SKM-1 (cell line): ENCODE results near the gene ZNF333.
"Not testable (repeated sequence)": the region's sequence is repeated elsewhere in the genome, so short reads cannot be mapped to it uniquely, and the experiment has no call there.

ENCODE experiments used
- DNase-seq: peaks from one replicate; lab custom pipeline; 2025; ENCODE audit not compliant: unreplicated experiment; lab: John Stamatoyannopoulos, UW

The ZNF333 gene

DNA sequence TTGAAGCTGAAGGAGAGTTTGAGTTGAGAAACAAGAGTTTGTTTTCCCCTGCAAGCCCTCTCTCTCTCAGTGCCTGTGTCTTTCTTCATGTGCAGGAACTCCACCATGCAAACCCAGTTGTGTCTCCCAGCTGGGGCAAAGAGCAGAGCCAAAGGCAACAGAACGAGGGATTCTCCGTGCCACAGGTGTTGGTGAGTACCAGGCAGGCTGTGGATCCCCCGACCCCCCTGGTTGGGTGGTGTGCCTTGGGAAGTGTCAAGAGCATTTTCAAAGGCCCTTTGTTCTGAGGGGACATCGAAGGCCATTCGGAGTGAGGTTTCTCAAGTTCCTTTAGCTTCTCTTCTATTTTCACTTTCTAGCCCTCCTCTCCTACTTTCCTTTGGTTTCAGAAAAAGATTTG is 5.6 kb downstream of the ZNF333 start:
- no peak for DNase-seq

DNA sequence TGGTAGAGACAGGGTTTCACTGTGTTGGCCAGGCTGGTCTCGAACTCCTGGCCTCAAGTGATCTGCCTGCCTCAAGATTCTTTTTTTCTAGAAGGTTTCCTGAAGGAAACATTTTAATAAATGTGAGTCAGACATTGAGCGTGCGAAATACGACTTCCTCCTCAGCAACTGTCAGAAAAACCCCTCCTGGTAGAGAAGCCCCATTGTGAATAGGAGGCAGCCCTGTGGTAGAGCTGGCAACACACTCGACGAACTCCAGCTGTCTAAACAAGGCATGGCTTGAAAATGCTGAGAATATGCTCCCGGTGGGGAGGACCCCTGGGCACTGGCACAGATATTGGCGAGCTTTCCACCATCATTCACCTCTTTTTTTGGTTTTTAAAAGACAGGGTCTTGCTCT is 9.8 kb downstream of the ZNF333 start:
- DNase-seq: no peak

GRCh38 chr19:14700711-14701375 is 11.0 kb downstream of the ZNF333 start:
- DNase-seq: no peak

DNA sequence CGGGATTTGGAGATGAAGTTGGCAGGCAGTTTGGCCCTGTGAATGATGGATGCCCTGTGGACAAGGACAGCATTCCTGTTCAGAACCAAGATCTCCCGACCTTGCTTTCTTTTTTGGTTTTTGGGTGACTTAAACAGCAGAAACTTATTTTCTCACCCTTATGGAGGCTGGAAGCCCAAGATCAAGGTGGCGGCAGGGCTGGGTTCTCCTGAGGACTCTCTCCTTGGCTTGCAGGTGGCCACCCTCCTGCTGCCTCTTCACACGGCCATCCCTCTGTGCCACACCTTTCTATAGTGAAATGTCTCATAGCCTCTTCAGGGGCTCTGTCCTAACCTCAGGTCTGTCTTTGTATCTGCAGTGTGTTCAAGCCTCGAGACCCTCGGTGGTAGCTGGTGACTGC is 14.0 kb downstream of the ZNF333 start:
- DNase-seq: no peak

DNA sequence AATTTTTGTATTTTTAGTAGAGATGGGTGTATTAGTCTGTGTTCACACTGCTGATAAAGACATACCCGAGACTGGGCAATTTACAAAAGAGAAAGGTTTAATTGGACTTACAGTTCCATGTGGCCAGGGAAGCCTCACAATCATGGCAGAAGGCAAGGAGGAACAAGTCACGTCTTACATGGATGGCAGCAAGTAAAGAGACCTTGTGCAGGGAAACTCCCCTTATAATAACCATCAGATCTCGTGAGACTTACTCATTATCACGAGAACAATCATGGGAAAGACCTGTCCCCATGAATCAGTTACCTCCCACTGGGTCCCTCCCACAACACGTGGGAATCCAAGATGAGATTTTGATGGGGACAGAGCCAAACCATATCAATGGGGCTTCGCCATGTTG is 14.6 kb downstream of the ZNF333 start:
- DNase-seq: no peak

DNA sequence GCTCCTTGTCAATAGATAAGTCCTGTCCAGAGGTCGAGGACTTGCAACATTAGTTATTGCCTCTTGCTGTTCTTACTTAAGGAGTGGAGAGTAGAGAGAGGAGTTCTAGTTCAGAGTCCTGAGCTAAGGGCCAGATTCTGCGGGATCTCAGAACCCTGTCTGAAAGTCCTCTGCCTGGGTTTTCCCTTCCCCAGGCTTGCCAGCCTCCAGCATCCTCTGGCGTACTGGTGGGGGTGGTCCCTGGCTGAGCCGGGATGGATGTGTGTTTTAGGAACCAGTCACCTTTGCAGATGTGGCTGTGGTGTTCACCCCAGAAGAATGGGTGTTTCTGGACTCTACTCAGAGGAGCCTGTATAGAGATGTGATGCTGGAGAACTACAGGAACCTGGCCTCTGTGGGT is 26.0 kb downstream of the ZNF333 start:
- no peak for DNase-seq

DNA sequence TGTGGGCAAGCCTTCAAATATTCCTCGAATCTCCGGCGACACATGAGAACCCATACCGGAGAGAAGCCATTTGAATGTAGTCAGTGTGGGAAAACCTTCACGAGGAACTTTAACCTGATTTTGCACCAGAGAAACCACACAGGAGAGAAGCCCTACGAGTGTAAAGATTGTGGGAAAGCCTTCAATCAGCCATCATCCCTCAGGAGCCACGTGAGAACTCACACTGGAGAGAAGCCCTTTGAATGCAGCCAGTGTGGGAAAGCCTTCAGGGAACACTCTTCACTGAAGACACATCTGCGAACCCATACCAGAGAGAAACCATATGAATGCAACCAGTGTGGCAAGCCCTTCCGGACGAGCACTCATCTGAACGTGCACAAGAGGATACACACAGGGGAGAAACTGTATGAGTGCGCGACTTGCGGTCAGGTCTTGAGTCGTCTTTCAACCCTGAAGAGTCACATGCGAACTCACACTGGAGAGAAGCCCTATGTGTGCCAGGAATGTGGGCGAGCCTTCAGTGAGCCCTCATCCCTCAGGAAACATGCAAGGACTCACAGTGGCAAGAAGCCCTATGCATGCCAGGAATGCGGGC is 28.8 kb downstream of the ZNF333 start:
- DNase-seq: no peak

- DNase-seq: no peak
Measured at GRCh38 chr19:14719162-14719561, 29.3 kb downstream of the ZNF333 start.

DNA sequence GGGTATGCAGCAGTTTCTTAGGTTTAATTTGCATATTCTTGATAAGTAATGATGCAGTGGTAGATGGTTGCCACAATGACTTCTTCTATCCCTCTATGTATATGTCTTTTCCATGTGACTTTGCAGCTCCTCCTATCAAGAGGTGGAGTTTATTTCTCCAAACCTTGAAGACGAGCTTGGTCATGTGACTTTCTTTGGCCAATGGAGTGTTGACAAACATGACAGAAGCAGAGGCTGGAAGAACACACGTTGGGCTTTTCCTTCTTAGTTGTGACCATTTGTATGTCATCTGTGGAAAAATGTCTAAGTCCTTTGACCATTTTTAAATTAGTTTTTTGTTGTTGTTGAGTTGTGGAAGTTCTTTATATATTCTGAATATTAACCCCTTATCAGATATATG is 32.3 kb downstream of the ZNF333 start:
- no peak for DNase-seq

GRCh38 chr19:14728595-14728994 is 38.7 kb downstream of the ZNF333 start:
- no peak for DNase-seq

DNA sequence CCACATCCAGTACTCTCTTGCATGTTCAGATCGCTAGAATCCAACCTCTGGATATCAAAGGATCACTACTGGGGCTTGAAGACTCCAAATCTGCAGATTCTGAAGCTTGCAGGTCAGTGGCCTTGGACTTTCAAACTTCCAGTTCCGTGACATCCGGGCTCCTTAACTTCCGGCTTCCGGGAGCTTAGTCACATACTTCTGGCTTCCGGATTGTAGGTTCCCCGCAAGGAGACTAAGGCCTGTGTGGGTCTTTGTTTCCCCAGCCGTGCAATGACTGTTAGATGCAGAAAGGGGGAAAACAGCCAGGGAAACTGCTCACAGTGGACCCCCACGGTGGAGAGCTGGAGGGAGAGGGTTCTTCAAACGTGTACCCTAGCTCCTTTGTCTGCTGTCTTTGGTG is 41.4 kb downstream of the ZNF333 start:
- DNase-seq: no peak

DNA sequence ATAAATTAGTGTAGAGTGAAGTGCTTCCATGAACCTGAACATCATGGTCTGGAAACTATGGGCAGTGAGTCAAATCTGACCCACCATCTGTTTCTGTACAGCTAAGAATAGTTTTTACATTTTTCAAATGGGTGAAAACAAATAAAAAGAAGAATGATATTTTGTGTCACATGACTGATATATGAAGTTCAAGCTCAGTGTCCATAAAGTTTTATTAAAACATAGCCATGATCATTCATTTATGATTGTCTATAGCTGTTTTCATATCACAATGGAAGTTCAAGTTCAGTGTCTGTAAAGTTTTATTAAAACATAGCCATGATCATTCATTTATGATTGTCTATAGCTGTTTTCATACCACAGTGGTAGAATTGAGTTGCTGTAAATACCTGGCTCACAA is 42.7 kb downstream of the ZNF333 start:
- DNase-seq: no peak

DNA sequence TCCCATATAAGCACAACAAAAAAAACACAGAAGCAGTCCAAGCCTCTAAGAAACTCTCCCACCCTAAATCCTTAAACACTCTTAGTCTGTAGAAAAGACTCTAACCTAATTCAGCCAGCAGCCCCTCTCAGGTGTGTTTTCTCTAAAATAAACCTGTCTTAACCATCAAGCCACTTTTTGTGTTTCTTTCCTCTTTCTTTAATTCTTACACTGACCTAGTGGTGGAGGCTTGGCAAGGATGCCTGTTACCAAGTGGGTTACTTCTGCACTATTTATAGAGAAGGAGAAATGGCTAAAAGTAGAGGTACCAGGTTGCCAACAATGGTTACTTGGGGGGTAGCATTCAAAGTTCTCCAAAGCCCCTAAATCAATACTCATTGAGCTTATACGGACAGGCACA is 43.7 kb downstream of the ZNF333 start:
- DNase-seq: no peak

DNA sequence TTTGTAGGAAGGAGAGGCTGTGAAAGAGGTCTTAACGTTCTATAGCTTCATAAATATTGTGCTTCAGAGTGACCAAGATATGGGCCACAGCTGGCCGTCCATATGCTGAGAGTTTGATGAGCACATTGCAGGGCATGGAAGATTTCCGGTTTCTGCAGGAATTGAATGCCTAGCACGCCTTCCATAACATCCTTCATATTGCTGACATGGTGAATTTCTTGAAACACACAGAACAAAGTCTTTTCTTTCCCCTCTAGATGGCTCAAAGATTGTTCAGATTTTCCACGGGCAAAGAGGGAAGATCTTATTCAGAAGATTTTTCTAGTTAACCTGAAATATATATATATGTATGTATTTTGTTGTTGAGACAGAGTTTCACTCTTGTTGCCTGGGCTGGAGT is 46.1 kb downstream of the ZNF333 start:
- no peak for DNase-seq

DNA sequence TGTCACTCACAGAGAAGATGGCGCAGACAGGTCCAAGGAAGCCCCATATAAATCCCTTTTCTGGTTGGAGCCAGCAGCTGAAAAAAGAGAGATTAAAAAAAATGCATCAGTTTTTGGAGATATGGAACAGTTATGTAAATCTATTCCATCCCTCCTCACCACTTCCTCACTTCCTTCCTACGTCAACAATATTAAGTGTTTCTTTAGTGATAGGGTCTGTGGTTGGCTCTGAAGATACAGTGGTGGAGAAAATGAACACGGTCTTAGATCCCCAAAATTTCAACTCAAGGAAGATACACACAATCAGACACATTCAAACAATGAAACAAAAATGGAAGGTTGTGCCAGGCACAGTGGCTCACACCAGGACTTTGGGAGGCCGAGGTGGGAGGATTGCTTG is 57.0 kb downstream of the ZNF333 start:
- no peak for DNase-seq

- no peak for DNase-seq
Measured at GRCh38 chr19:14748601-14749000, 58.8 kb downstream of the ZNF333 start.

DNA sequence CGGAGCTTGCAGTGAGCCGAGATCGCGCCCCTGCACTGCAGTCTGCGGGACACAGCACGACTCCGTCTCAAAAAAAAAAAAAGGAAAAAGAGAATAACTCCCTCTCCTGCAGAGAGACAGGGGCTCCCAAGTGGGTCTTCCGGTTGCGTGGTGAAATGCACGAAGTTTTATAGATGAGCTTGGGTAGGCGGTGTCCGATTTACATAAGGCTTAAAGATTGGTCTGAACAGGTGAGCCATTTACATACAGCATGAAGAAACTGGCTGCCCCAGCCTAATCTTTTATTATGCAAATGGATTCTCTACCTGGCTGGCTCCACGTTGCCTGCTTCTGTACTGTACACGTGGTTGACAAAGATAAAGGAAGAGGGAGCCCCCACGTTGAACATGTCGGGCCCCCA is 69.0 kb downstream of the ZNF333 start:
- no peak for DNase-seq

GRCh38 chr19:14761607-14762006 is 71.8 kb downstream of the ZNF333 start:
- DNase-seq: no peak

- DNase-seq: no peak
Measured at GRCh38 chr19:14762111-14762510, 72.3 kb downstream of the ZNF333 start.

DNA sequence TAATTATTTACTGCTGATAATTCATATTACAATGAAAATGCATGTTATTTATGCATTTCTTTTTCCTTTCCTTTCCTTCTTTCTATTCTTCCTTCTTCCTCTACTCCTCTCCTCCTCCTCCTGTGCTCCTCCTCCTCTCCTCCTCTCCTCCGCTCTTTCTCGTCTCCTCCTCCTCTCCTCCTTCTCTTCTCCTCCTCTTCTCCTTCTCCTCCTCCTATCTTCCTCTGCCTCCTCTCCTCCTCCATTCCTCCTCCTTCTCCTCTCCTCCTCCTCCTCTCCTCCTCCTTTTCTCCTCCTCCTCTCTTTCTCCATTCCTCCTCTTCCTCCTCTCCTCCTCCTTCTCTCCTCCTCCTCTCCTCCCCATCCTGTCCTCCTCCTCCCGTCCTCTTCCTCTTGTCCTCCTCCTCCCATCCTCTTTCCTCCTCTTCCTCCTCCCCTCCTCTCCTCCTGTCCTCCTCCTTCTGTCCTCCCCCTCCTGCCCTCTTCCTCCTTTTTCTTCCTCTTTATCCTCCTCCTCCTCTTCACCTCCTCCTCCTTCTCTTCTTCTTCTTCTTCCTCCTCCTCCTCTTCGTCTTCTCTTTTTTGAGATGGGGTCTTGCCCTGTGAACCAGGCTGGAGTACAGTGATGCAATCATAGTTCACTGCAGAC is 73.8 kb downstream of the ZNF333 start:
- no peak for DNase-seq

GRCh38 chr19:14764401-14764800 is 74.6 kb downstream of the ZNF333 start:
- no peak for DNase-seq

DNA sequence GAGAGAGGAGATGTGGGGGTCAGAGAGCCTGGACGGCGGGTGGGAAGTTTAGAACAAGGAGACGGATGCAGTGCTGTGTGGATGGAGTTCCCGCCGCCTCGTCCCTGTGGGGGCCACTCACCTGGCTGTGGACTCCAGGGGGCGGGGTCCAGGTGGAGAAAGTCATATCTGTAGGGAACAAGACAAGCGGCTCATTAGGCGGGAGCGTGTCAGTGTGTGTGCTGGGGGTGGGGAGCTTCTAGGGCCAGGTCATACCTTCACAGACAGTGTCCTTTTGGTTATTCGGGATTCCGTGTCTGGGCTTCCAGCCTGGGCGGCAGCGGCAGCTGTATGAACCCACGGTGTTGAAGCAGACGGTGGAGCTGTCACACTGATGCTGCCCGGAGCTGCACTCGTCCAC is 75.6 kb downstream of the ZNF333 start:
- not testable (repeated sequence) for DNase-seq

DNA sequence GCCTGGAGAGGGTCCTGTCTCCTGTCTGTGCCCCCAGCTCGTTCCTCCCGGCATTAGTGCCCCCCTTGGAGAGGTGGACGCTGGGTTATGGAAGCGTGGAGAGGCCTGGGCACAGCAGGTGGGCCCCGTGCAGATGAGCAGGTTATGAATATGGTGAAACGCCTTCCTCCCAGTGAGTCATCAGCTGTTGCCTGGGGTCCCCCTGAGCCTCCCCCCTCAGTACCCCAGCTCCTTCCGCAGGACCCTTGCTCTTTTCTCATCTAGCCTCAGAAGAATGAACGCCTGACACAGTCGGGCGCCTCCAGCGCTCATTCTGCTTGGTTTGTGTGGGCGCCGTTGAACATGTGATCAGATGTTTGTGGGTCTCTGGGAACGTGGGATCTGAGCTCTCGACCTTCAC is 76.0 kb downstream of the ZNF333 start:
- DNase-seq: not testable (repeated sequence)
